H1 (cell line): ENCODE measurements around the gene RFTN2. TPM values are rescaled to one million over a fixed set of nuclear protein-coding genes. Genes with fewer than 3 reads are reported as not detected.

Experiments used
- CTCF ChIA-PET: fragments of 300-600 bp; sonication (Branson Sonifier 250); formaldehyde crosslinking; loops from one replicate; lab custom pipeline; 2021; ENCODE audit not compliant: partially characterized antibody; lab: Charles Lee
- POLR2A ChIA-PET: fragments of 300-600 bp; sonication (Branson Sonifier 250); formaldehyde crosslinking; loops from one replicate; lab custom pipeline; 2021; ENCODE audit warnings: inconsistent platforms; ENCODE audit not compliant: partially characterized antibody; lab: Charles Lee
- DNase-seq, 2 experiments: peaks; one replicate each; pipeline versions ENCODE4 v3.0.0 to v3.0.0-alpha.2; 2010 to 2022; ENCODE audit warnings: low spot score in 2 of 2, low read depth in 1 of 2, mixed read lengths in 1 of 2
- FAIRE-seq: peaks from 2 replicates; lab custom pipeline; 2011; peaks lifted over from hg19 to GRCh38; lab: Jason Lieb, UNC
- H2AFZ ChIP-seq: 2 replicates; pipeline ENCODE4 v1.8.1; 2012; ENCODE audit warnings: low read length, inconsistent platforms
- H2AK5ac ChIP-seq: 2 replicates; pipeline ENCODE4 v1.6.1; 2013; ENCODE audit warnings: low read depth, low read length
- H2BK120ac ChIP-seq: replicated peaks from 2 replicates; pipeline ENCODE3; 2013; ENCODE audit warnings: low read depth, low read length, inconsistent platforms
- H2BK12ac ChIP-seq: 2 replicates; pipeline ENCODE4 v1.6.1; 2013; ENCODE audit warnings: low read depth, low read length
- H2BK15ac ChIP-seq: 2 replicates; pipeline ENCODE4 v1.6.1; 2013; ENCODE audit warnings: low read length
- H2BK20ac ChIP-seq: 2 replicates; pipeline ENCODE4 v1.6.1; 2013; ENCODE audit warnings: low read length
- H2BK5ac ChIP-seq: 2 replicates; pipeline ENCODE4 v1.6.1; 2013; ENCODE audit warnings: low read depth, low read length
- H3K14ac ChIP-seq: 2 replicates; pipeline ENCODE4 v1.6.1; 2013; ENCODE audit warnings: inconsistent platforms; ENCODE audit not compliant: insufficient read length
- H3K18ac ChIP-seq: 2 replicates; pipeline ENCODE4 v1.6.1; 2013; ENCODE audit warnings: low read length; ENCODE audit errors: extremely low read depth
- H3K23ac ChIP-seq: 2 replicates; pipeline ENCODE4 v1.6.1; 2013; ENCODE audit warnings: inconsistent platforms; ENCODE audit not compliant: insufficient read length
- H3K23me2 ChIP-seq: 2 replicates; pipeline ENCODE4 v1.6.1; 2013; ENCODE audit warnings: low read depth, low read length
- H3K27ac ChIP-seq: 2 replicates; pipeline ENCODE4 v1.6.1; 2011; ENCODE audit warnings: low read depth, low read length, inconsistent platforms
- H3K27me3 ChIP-seq, 4 experiments: replicated peaks in 1 of 4; 1 replicate in 1 of 4; 2 replicates in 3 of 4; pipeline versions ENCODE4 v1.6.1 to v1.8.1; 2011 to 2013; ENCODE audit warnings: low read length in 3 of 4, mild to moderate bottlenecking in 3 of 4, inconsistent platforms in 2 of 4, mixed read lengths in 2 of 4, moderate library complexity in 1 of 4; ENCODE audit not compliant: control insufficient read depth in 3 of 4, insufficient read depth in 3 of 4; ENCODE audit errors: extremely low read depth in 1 of 4
- H3K36me3 ChIP-seq, 4 experiments: 2 replicates each; pipeline versions ENCODE4 v1.6.1 to v1.8.1; 2011 to 2013; ENCODE audit warnings: mild to moderate bottlenecking in 4 of 4, low read length in 3 of 4, moderate library complexity in 2 of 4, control low read depth in 1 of 4, inconsistent platforms in 1 of 4; ENCODE audit not compliant: insufficient read depth in 4 of 4, control insufficient read depth in 2 of 4
- H3K4ac ChIP-seq: replicated peaks from 2 replicates; pipeline ENCODE3; 2013; ENCODE audit warnings: low read length, low read depth, mixed read lengths, inconsistent platforms; ENCODE audit not compliant: insufficient read length
- H3K4me1 ChIP-seq, 4 experiments: replicated peaks in 1 of 4; 1 replicate in 1 of 4; 2 replicates in 3 of 4; pipeline versions ENCODE4 v1.6.1 to v1.8.1; 2011 to 2013; ENCODE audit warnings: low read length in 3 of 4, inconsistent platforms in 2 of 4, mixed read lengths in 1 of 4; ENCODE audit not compliant: insufficient read depth in 4 of 4, control insufficient read depth in 3 of 4
- H3K4me2 ChIP-seq, 2 experiments: 2 replicates each; pipeline versions ENCODE4 v1.6.1 to v1.8.1; 2011 to 2013; ENCODE audit warnings: low read depth in 2 of 2, low read length in 2 of 2, control low read depth in 1 of 2, inconsistent platforms in 1 of 2, mild to moderate bottlenecking in 1 of 2; ENCODE audit not compliant: insufficient read depth in 1 of 2
- H3K4me3 ChIP-seq, 4 experiments: fragments of 200-600, 300-600 bp in 1 of 4; sonication (generic), shearing (Covaris generic), sonication (Bioruptor Twin) in 1 of 4; 2 replicates each; pipeline versions ENCODE4 v1.5.1 to v1.8.1; 2011 to 2016; ENCODE audit warnings: low read length in 4 of 4, low read depth in 3 of 4, control low read depth in 2 of 4, inconsistent platforms in 2 of 4, mild to moderate bottlenecking in 2 of 4, mixed read lengths in 1 of 4, moderate library complexity in 1 of 4; ENCODE audit not compliant: insufficient read depth in 2 of 4; ENCODE audit errors: extremely low read depth in 1 of 4
- H3K56ac ChIP-seq: replicated peaks from 2 replicates; pipeline ENCODE3; 2013; ENCODE audit warnings: low read depth, mild to moderate bottlenecking, mixed read lengths, low read length, inconsistent platforms; ENCODE audit not compliant: insufficient read length
- H3K79me1 ChIP-seq: 2 replicates; pipeline ENCODE4 v1.6.1; 2013; ENCODE audit warnings: low read depth, low read length, control low read depth
- H3K79me2 ChIP-seq, 2 experiments: 2 replicates each; pipeline versions ENCODE4 v1.6.1 to v1.8.1; 2012 to 2013; ENCODE audit warnings: low read length in 2 of 2, mild to moderate bottlenecking in 2 of 2, inconsistent platforms in 1 of 2; ENCODE audit not compliant: insufficient read depth in 2 of 2, control insufficient read depth in 1 of 2
- H3K9ac ChIP-seq, 4 experiments: replicated peaks in 1 of 4; 1 replicate in 1 of 4; 2 replicates in 3 of 4; pipeline versions ENCODE4 v1.6.1 to v1.8.1; 2011 to 2013; ENCODE audit warnings: low read depth in 3 of 4, low read length in 3 of 4, control low read depth in 2 of 4, mild to moderate bottlenecking in 2 of 4, moderate library complexity in 2 of 4, inconsistent platforms in 1 of 4; ENCODE audit errors: extremely low read depth in 1 of 4
- H3K9me3 ChIP-seq, 2 experiments: 2 replicates each; pipeline versions ENCODE4 v1.6.1 to v1.8.1; 2012 to 2013; ENCODE audit warnings: mild to moderate bottlenecking in 2 of 2, moderate library complexity in 2 of 2, control low read depth in 1 of 2, inconsistent platforms in 1 of 2, low read depth in 1 of 2, low read length in 1 of 2, mixed read lengths in 1 of 2; ENCODE audit not compliant: insufficient read depth in 2 of 2
- H4K20me1 ChIP-seq, 2 experiments: replicated peaks in 1 of 2; 2 replicates each; pipeline versions ENCODE3 to v1.8.1; 2011 to 2013; ENCODE audit warnings: inconsistent platforms in 2 of 2, low read length in 2 of 2, mild to moderate bottlenecking in 1 of 2; ENCODE audit not compliant: insufficient read depth in 2 of 2, control insufficient read depth in 1 of 2
- H4K5ac ChIP-seq: 2 replicates; pipeline ENCODE4 v1.6.1; 2013; ENCODE audit warnings: low read length, low read depth, mixed read lengths, inconsistent platforms; ENCODE audit not compliant: insufficient read length
- H4K8ac ChIP-seq: 2 replicates; pipeline ENCODE4 v1.8.0; 2013; ENCODE audit warnings: mild to moderate bottlenecking, moderate library complexity, low read length, inconsistent platforms; ENCODE audit not compliant: insufficient read depth; ENCODE audit errors: extremely low read depth
- H4K91ac ChIP-seq: replicated peaks from 2 replicates; pipeline ENCODE3; 2013; ENCODE audit warnings: low read length, mixed read lengths, inconsistent platforms; ENCODE audit not compliant: insufficient read length
- RFX5 ChIP-seq: IDR thresholded peaks from 2 replicates; pipeline ENCODE4 v1.6.1; 2011; ENCODE audit warnings: low read depth, low read length, improper control_type of control experiment, borderline replicate concordance
- ZNF274 ChIP-seq: IDR thresholded peaks from 2 replicates; pipeline ENCODE4 v1.7.0; 2012; ENCODE audit warnings: low read length, borderline replicate concordance; ENCODE audit errors: extremely low read depth
- WGBS, 2 experiments: shearing (Covaris generic) in 1 of 2; methylation state at CpG; one replicate each; pipeline versions ENCODE4 v1.1.6 to v1.1.7; 2013 to 2015; ENCODE audit warnings: low lambda C conversion rate in 2 of 2, mixed read lengths in 2 of 2, inconsistent platforms in 1 of 2, low coverage in 1 of 2, missing lambda C conversion rate in 1 of 2; ENCODE audit not compliant: insufficient replicate concordance in 2 of 2, insufficient coverage in 1 of 2, insufficient read length in 1 of 2; ENCODE audit errors: extremely low coverage in 1 of 2, missing lambda C conversion rate in 1 of 2; 5-methylcytosine and 5-hydroxymethylcytosine counted together
- polyA plus RNA-seq, 7 experiments: library from polyadenylated mRNA; depleted of rRNA in 3 of 7; stranded (reverse) in 5 of 7; unstranded in 2 of 7; fragments of >200 nt in 5 of 7; fragments of 200-250 nt in 2 of 7; gene quantifications; 1 replicate in 5 of 7; 2 replicates in 1 of 7; 4 replicates in 1 of 7; pipeline versions ENCODE4 v1.2.1 to v1.2.3, GENCODE V29; 2011 to 2013; ENCODE audit warnings: missing spikeins in 2 of 7, mixed read lengths in 2 of 7
- total RNA-seq: library from RNA; stranded (reverse); fragmentation: NEBNext Ultra II Directional; extraction: Animal tissue kit (Norgen Biotek cat#: 25700); gene quantifications from 2 replicates; pipeline ENCODE4 v1.2.1, GENCODE V29; 2021

The RFTN2 gene
- total and polyA plus RNA-seq, 2 of the 8 experiments (the other 6 are each of a cell fraction or from before 2014, with no cell fraction given): 2.3 to 2.4 TPM

GRCh38 chr2:197613509-197613987 lies 61.8 kb downstream of the RFTN2 start:
- Histone ChIP-seq H4K8ac (no peak overlapping the region), H2AFZ (no peak overlapping the region), H3K79me1 (no peaks in the 10 kb centered on the region), H3K56ac (no peak overlapping the region), H3K4me2 (no peak overlapping the region; a peak in 1 of 4 replicates), H3K36me3 (no peaks in the 10 kb centered on the region)
- CTCF ChIA-PET: interaction anchor here (0.6 to 3.0 kb wide), 7 partner anchors 14 to 683 kb away, joined by 3 to 8 read pairs (median 3); no protein-coding TSS in a partner anchor
- TF ChIP-seq RFX5 (no peak), ZNF274 (no peak)
- TF ChIP-seq, all 59 proteins: peak for 0
- Histone ChIP-seq H3K9ac (no peak overlapping the region), H3K27me3 (no peaks in the 10 kb centered on the region), H3K4me1 (peaks cover 0 to 10% (median under 1%) of the 10 kb centered on the region in 4 experiments; a peak in 3 of 7 replicates), H3K23me2 (no peaks in the 10 kb centered on the region), H3K79me2 (no peaks in the 10 kb centered on the region), H3K4me3 (no peak overlapping the region), H4K20me1 (no peaks in the 10 kb centered on the region), H2BK120ac (no peak overlapping the region), H3K27ac (no peak overlapping the region), H3K18ac (no peak overlapping the region), H4K5ac (no peak overlapping the region), H2AK5ac (no peak overlapping the region), H3K4ac (no peak overlapping the region), H3K14ac (no peak overlapping the region), H2BK15ac (no peak overlapping the region), H2BK20ac (no peak overlapping the region), H2BK5ac (no peak overlapping the region), H3K23ac (no peak overlapping the region), H4K91ac (no peak overlapping the region), H3K9me3 (no peaks in the 10 kb centered on the region), H2BK12ac (no peak overlapping the region)
- POLR2A ChIA-PET: interaction anchor here (1.0 to 1.2 kb wide), 2 partner anchors 97 to 114 kb away, joined by 3 to 4 read pairs; partner anchors contain the start of genes HSPD1 and HSPE1
- FAIRE-seq (no peak), DNase-seq (no peak)
- WGBS, 2 experiments: 0% methylated on average over 1 of the region's 1 CpG; no CpG with 5 or more reads in 1 of the 2 experiments
